ENCODE measurements around the gene ARFIP1. TPM values are rescaled to one million over a fixed set of nuclear protein-coding genes. Genes with fewer than 3 reads are reported as not detected.
"Not testable (repeated sequence)": the region's sequence is repeated elsewhere in the genome, so short reads cannot be mapped to it uniquely, and the experiment has no call there.

Gene ARFIP1
- total and polyA plus RNA-seq, 9 of the 15 experiments (the other 6 are each of a cell fraction or from before 2014, with no cell fraction given): 14.1 to 25.1 (median 20.9) TPM

GRCh38 chr4:152866432-152866993 lies 86.8 kb downstream of the ARFIP1 start:
- peak; percentile 48; the same call in 1 of the 2 replicates for TF ChIP-seq ZBTB33 (CRISPR knock-in tag; IDR thresholded peaks at IDR 0.05)

GRCh38 chr4:152870606-152871005 lies 90.9 kb downstream of the ARFIP1 start:
- CTCF ChIA-PET (ENCODE audit: low intra/inter-chr PET ratio): no interaction called here
- ATAC-seq (no peak), DNase-seq (ENCODE audit: extremely low read depth in 1 of 4, low spot score in 3 of 4) (no peak), FAIRE-seq (no peak)
- in situ Hi-C loops (cut with MboI) (no loop called here), intact Hi-C loops (cut with micrococcal nuclease) (no loop called here)
- no TSS peak for BruUV-seq (replicated peaks)
- Histone ChIP-seq H2AFZ (ENCODE audit: low read depth, low read length) (no peak overlapping the region), H3K36me3 (ENCODE audit: control insufficient read depth, insufficient read depth, low read length) (0 out of 3 replicates have a peak, but pooled peaks cover 2% of the 10 kb centered on the region), H3K4me1 (replicated peaks in 1 of 2; ENCODE audit: control insufficient read depth in 2 of 2, insufficient read depth in 2 of 2, low read length in 2 of 2) (no peaks in the 10 kb centered on the region), H3K9me3 (replicated peaks; ENCODE audit: control insufficient read depth, insufficient read depth, low read depth, low read length) (no peaks in the 10 kb centered on the region), H3K79me2 (ENCODE audit: control insufficient read depth, insufficient read depth, low read length) (no peaks in the 10 kb centered on the region), H3K27ac (ENCODE audit: extremely low read depth, low read depth, low read length) (no peak overlapping the region), H3K9me1 (ENCODE audit: control insufficient read depth, insufficient read depth, low read length) (no peaks in the 10 kb centered on the region), H3K27me3 (ENCODE audit: control insufficient read depth in 2 of 2, insufficient read depth in 2 of 2, low read length in 2 of 2) (no peaks in the 10 kb centered on the region), H3K4me3 (no peak overlapping the region), H4K20me1 (replicated peaks; ENCODE audit: control insufficient read depth, insufficient read depth, low read length) (no peaks in the 10 kb centered on the region), H3K9ac (ENCODE audit: insufficient read depth in 1 of 2, low read depth in 2 of 2, low read length in 2 of 2) (no peak overlapping the region), H3K4me2 (ENCODE audit: insufficient read depth, low read length) (no peak overlapping the region)
- POLR2A ChIA-PET: no interaction called here
- 64% methylated on average over 2 of the region's 2 CpGs for WGBS (ENCODE audit: insufficient coverage, low coverage, missing lambda C conversion rate)
- no peak for TF ChIP-seq HEY1 (CRISPR knock-in tag; IDR thresholded peaks at IDR 0.05; ENCODE audit: borderline replicate concordance)
- TF ChIP-seq SUPT5H (IDR thresholded peaks at IDR 0.05): no peak
- TF ChIP-seq CCAR2 (IDR thresholded peaks at IDR 0.05; ENCODE audit: low read depth, low read length): no peak
- TF ChIP-seq NRF1 (conservative IDR thresholded peaks at IDR 0.05 in 1 of 2, IDR thresholded peaks at IDR 0.05 in 1 of 2): no peak
- TF ChIP-seq BCOR (IDR thresholded peaks at IDR 0.05): no peak
- TF ChIP-seq NCOR1 (IDR thresholded peaks at IDR 0.05): no peak
- no peak for TF ChIP-seq CEBPB (tag; IDR thresholded peaks at IDR 0.05)
- no peak for TF ChIP-seq ZNF23 (CRISPR knock-in tag; IDR thresholded peaks at IDR 0.05)
- TF ChIP-seq MAFK (IDR thresholded peaks at IDR 0.05; ENCODE audit: low read length): no peak
- no peak for TF ChIP-seq MLLT1 (IDR thresholded peaks at IDR 0.05)
- TF ChIP-seq ADNP (tag; IDR thresholded peaks at IDR 0.05): no peak

More at GRCh38 chr4:152866432-152866993, 86.8 kb downstream of the ARFIP1 start:
- H3K9ac ChIP-seq (ENCODE audit: insufficient read depth in 1 of 2, low read depth in 2 of 2, low read length in 2 of 2); H3K9me3 ChIP-seq (replicated peaks; ENCODE audit: control insufficient read depth, insufficient read depth, low read depth, low read length); H3K36me3 ChIP-seq (ENCODE audit: control insufficient read depth, insufficient read depth, low read length); H3K79me2 ChIP-seq (ENCODE audit: control insufficient read depth, insufficient read depth, low read length); H4K20me1 ChIP-seq (replicated peaks; ENCODE audit: control insufficient read depth, insufficient read depth, low read length); POLR2A ChIA-PET; H3K9me1 ChIP-seq (ENCODE audit: control insufficient read depth, insufficient read depth, low read length); H3K27ac ChIP-seq (ENCODE audit: extremely low read depth, low read depth, low read length); ATAC-seq; H3K4me1 ChIP-seq (replicated peaks in 1 of 2; ENCODE audit: control insufficient read depth in 2 of 2, insufficient read depth in 2 of 2, low read length in 2 of 2); DNase-seq (ENCODE audit: extremely low read depth in 1 of 4, low spot score in 3 of 4); FAIRE-seq; intact Hi-C loops (cut with micrococcal nuclease); CTCF ChIA-PET (ENCODE audit: low intra/inter-chr PET ratio); in situ Hi-C loops (cut with MboI); H3K4me2 ChIP-seq (ENCODE audit: insufficient read depth, low read length); H2AFZ ChIP-seq (ENCODE audit: low read depth, low read length); H3K27me3 ChIP-seq (ENCODE audit: control insufficient read depth in 2 of 2, insufficient read depth in 2 of 2, low read length in 2 of 2); H3K4me3 ChIP-seq; BruUV-seq (replicated peaks): not testable (repeated sequence)
- WGBS (ENCODE audit: insufficient coverage, low coverage, missing lambda C conversion rate): 100% methylated on average over 1 of the region's 44 CpGs
